ENCODE measurements around the gene RIMBP2. TPM values are rescaled to one million over a fixed set of nuclear protein-coding genes. Genes with fewer than 3 reads are reported as not detected.

RIMBP2 gene
- total RNA-seq, 3 donors from 2014 or later: 2.3 to 5.9 (median 5.4) TPM

GRCh38 chr12:130673036-130673705, 42.9 kb downstream of the RIMBP2 start:
- no peak overlapping the region for H3K4me3 ChIP-seq
- peaks cover under 1% of the 10 kb centered on the region for H3K9me3 ChIP-seq
- no peak for TF ChIP-seq CTCF (IDR thresholded peaks at IDR 0.05)
- intact Hi-C loops (cut with DNase I, micrococcal nuclease): no loop called here
- H3K36me3 ChIP-seq (ENCODE audit: low read depth): no peaks in the 10 kb centered on the region
- H3K4me1 ChIP-seq (ENCODE audit: low read depth): no peaks in the 10 kb centered on the region
- ATAC-seq: no peak
- DNase-seq: no peak

GRCh38 chr12:130672089-130672820, 43.8 kb downstream of the RIMBP2 start:
- ATAC-seq (no peak), DNase-seq (no peak)
- no peak for TF ChIP-seq CTCF (IDR thresholded peaks at IDR 0.05)
- Histone ChIP-seq H3K4me1 (ENCODE audit: low read depth) (no peaks in the 10 kb centered on the region), H3K36me3 (ENCODE audit: low read depth) (no peaks in the 10 kb centered on the region), H3K4me3 (no peak overlapping the region), H3K9me3 (peaks cover 9% of the 10 kb centered on the region)
- intact Hi-C loops (cut with DNase I, micrococcal nuclease): no loop called here

GRCh38 chr12:130671556-130671955, 44.5 kb downstream of the RIMBP2 start:
- Histone ChIP-seq H3K36me3 (ENCODE audit: low read depth) (no peaks in the 10 kb centered on the region), H3K4me3 (no peak overlapping the region), H3K9me3 (peaks cover 9% of the 10 kb centered on the region), H3K4me1 (ENCODE audit: low read depth) (no peaks in the 10 kb centered on the region)
- DNase-seq (no peak), ATAC-seq (no peak)
- intact Hi-C loops (cut with DNase I, micrococcal nuclease): no loop called here
- no peak for TF ChIP-seq CTCF (IDR thresholded peaks at IDR 0.05)

GRCh38 chr12:130669797-130670196, 46.3 kb downstream of the RIMBP2 start:
- Histone ChIP-seq H3K36me3 (ENCODE audit: low read depth) (no peaks in the 10 kb centered on the region), H3K4me3 (no peak overlapping the region), H3K9me3 (peaks cover 9% of the 10 kb centered on the region), H3K4me1 (ENCODE audit: low read depth) (no peaks in the 10 kb centered on the region)
- no peak for ATAC-seq
- TF ChIP-seq CTCF (IDR thresholded peaks at IDR 0.05): no peak
- intact Hi-C loops (cut with DNase I, micrococcal nuclease): no loop called here
- DNase-seq: no peak

- TF ChIP-seq CTCF (IDR thresholded peaks at IDR 0.05): no peak
- peaks cover 9% of the 10 kb centered on the region for H3K9me3 ChIP-seq
- no peak overlapping the region for H3K4me3 ChIP-seq
- ATAC-seq (no peak), DNase-seq (no peak)
- H3K36me3 ChIP-seq (ENCODE audit: low read depth): no peaks in the 10 kb centered on the region
- intact Hi-C loops (cut with DNase I, micrococcal nuclease): no loop called here
- H3K4me1 ChIP-seq (ENCODE audit: low read depth): no peaks in the 10 kb centered on the region
These were observed 46.9 kb downstream of the RIMBP2 start for GRCh38 chr12:130669205-130669557.

Measured in mucosa of descending colon (tissue), 3 donors.